Kidney epithelial cell (primary cell): ENCODE results near the gene FOS. TPM values are rescaled to one million over a fixed set of nuclear protein-coding genes. Genes with fewer than 3 reads are reported as not detected.

Experiments
- DNase-seq: peaks from one replicate; pipeline ENCODE4 v3.0.0-alpha.2; 2010; ENCODE audit warnings: low read depth
- H3K27me3 ChIP-seq: 2 replicates; pipeline ENCODE4 v1.6.0; 2011; ENCODE audit warnings: low read length; ENCODE audit not compliant: control insufficient read depth, insufficient read depth
- H3K36me3 ChIP-seq: 2 replicates; pipeline ENCODE4 v1.5.1; 2011; ENCODE audit warnings: low read length; ENCODE audit not compliant: control insufficient read depth, insufficient read depth
- H3K4me3 ChIP-seq: 2 replicates; pipeline ENCODE4 v1.5.1; 2011; ENCODE audit warnings: low read depth, mild to moderate bottlenecking, control low read depth, low read length
- CTCF ChIP-seq: IDR thresholded peaks from 2 replicates; pipeline ENCODE4 v1.5.1; 2011; ENCODE audit warnings: mild to moderate bottlenecking, moderate library complexity, low read length, control low read depth, inconsistent platforms; ENCODE audit not compliant: insufficient read depth, poor library complexity, severe bottlenecking
- total RNA-seq: library from RNA; depleted of rRNA; stranded (reverse); fragments of >200 nt; gene quantifications from 2 replicates; pipeline ENCODE4 v1.2.3, GENCODE V29; 2015

The FOS gene
- total RNA-seq, 1 donor from 2014 or later = 5.5 TPM

- Histone ChIP-seq H3K27me3 (no peaks in the 10 kb centered on the region), H3K36me3 (no peaks in the 10 kb centered on the region), H3K4me3 (no peak overlapping the region)
- DNase-seq = no peak
- no peak for TF ChIP-seq CTCF
Observed at GRCh38 chr14:75261820-75262219, 16.8 kb upstream of the FOS start.

DNA sequence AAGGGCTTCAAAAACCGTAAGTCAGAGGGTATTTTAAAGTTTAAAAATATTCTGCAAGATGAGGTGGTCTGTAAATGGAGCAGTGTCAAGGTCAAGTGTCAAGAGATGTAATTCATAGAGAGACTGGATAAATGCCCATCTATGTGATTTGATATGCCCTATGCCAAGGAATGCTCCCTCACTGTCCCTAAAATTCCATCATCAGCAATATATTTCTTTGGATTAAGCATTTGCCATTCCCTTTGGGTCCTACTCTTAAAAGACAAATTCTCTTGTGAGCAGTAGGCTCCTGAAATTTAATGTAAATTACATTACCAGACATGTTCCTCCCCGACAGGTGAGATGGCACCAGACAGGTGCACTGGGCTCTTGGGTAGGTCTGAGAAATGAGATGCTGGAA lies 16.0 kb upstream of the FOS start:
- Histone ChIP-seq H3K27me3 (no peaks in the 10 kb centered on the region), H3K36me3 (no peaks in the 10 kb centered on the region), H3K4me3 (no peak overlapping the region)
- no peak for DNase-seq
- no peak for TF ChIP-seq CTCF

DNA sequence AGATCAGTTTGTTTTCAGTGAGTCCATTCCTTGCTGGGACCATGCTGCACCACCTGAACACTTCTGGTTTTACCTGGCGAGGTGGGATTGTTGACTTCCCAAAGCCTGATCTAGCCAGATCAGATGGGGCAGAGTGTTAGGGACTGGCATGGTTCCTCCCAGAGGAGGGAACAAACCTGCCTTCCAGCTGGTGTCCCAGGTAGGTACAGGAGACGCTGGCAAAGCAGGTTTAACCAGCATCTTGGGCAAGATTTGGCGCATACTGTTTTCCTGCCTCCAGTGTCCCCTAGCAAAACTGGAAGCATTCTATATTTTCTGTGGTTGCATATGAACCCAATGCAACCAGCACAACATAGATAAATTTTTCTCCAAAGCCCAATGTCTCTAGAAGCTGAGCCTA lies 14.6 kb upstream of the FOS start:
- no peaks in the 10 kb centered on the region for H3K27me3 ChIP-seq
- no peak overlapping the region for H3K4me3 ChIP-seq
- TF ChIP-seq CTCF = no peak
- no peaks in the 10 kb centered on the region for H3K36me3 ChIP-seq
- no peak for DNase-seq

DNA sequence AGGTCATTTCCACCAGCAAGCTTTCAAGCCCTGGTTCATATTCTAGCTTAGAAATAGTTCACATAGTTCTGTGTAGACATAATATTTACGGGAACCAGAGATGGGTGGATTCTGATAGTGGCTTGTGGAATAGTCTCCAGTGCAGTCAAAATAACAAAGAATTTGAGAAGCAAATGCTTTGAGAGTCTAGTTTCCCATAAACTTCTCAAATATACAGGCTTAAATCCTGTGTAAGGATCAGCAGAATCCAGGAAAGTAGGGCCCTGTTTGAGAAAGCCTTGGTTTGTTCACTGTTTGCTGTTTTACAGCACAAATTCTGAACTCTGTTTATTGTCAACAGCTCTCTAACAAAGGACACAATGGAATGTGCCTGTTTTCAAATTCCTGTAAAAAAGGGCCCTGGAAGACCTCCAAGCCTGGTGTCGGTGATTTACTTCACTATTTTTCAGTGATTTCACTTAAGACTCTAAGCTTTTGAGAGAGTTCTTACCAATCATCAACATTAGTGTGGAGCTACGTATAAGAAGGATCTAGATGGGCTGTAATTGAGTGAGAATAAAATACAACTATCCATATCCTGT lies 11.4 kb upstream of the FOS start:
- no peaks in the 10 kb centered on the region for H3K36me3 ChIP-seq
- TF ChIP-seq CTCF = no peak
- no peaks in the 10 kb centered on the region for H3K27me3 ChIP-seq
- no peak for DNase-seq
- no peak overlapping the region for H3K4me3 ChIP-seq

DNA sequence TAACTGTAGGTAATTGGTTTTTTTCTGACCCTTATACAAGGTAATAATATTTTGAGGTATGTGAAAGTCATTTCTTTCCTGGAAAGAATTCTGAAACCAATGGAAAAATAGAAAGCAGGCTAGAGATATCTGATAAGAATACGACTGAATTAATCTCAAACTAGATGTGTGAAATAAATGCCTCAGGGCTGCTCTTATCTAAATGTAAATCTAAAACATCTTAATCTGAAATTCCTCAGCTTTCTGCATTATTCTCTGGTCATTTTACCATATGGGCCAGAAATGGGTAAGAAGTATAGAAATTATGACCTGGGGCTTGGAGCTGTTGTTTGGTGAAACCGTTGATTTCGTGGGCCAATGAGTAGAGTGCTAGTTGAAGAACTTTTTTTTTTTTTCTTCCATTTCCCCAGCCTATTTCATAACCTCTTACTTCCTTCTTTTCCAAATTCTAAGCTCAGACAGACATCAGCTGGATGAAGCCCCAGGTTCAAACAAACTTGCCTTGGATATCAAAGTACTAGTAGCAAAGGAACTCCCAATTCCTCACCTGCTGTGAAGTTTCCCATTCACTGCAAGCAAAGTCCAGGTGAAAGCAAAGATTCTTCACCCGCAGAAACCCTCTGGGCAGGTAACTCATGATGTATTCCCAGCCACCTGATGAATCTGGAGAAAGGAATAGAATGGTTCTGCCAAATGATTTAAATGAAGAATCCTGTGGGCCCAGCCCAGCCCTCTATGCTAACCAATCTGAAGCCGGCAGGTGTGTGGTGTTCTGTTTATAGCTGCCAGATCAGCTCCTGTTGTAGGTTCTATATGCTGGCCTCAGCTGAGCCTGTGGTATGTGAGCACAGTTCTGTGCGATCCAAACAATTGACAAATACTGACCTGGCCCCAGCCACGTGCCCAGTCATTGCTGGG lies 9.7 kb upstream of the FOS start:
- no peak for TF ChIP-seq CTCF
- no peak overlapping the region for H3K4me3 ChIP-seq
- DNase-seq = no peak

More for the DNA sequence above, 9.7 kb upstream of the FOS start:
- no peaks in the 10 kb centered on the region for H3K36me3 ChIP-seq
- H3K27me3 ChIP-seq = peaks cover 3% of the 10 kb centered on the region
